Omental fat pad (tissue), 4 donors: ENCODE results near the gene SGSM1. TPM values are rescaled to one million over a fixed set of nuclear protein-coding genes. Genes with fewer than 3 reads are reported as not detected.

ENCODE experiments used
- ATAC-seq: fragments of 150-250 bp; one replicate; pipeline ENCODE4 v1.9.1; 2016; ENCODE audit warnings: mild to moderate bottlenecking, moderate library complexity; ENCODE audit not compliant: low FRiP score
- DNase-seq: peaks from one replicate; pipeline ENCODE4 v3.0.0-alpha.2; 2019; ENCODE audit warnings: low spot score
- total RNA-seq, 4 donors: library from RNA; depleted of rRNA; stranded (reverse); fragments of >200 nt; gene quantifications; one replicate each; pipeline ENCODE4 v1.1.0, GENCODE V29; 2016
- TF ChIP-seq, protein P1 (sequence below), 3 donors: fragments of 450-650 bp; IDR thresholded peaks; one replicate each; pipeline ENCODE4 v1.5.1; 2016 to 2017; ENCODE audit warnings: antibody characterized with exemption in 3 of 3, mild to moderate bottlenecking in 3 of 3, moderate library complexity in 2 of 3

SGSM1 gene
- total RNA-seq, 4 donors from 2014 or later, result 0.12 to 2.4 (median 0.62) TPM

DNA sequence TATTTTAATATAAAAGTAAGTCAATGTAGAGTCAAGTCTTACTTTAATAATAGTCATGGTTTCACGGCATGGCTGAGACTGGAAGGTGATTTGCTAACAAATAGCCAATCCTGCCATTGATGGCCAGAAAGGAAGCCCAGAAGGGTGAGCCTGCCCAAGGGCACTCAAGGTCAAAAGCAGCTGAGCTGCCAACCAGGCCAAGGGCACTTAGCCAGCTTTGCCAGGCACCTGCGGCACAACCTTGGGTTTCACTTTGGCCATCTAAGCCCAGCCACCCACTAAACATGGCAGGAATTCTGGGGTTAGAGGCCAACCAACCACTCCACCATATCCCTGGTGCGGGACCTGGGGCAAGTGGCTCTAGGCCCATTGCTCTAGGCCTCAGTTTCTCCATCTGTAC, 136.3 kb downstream of the SGSM1 start:
- TF ChIP-seq, protein P1, sequence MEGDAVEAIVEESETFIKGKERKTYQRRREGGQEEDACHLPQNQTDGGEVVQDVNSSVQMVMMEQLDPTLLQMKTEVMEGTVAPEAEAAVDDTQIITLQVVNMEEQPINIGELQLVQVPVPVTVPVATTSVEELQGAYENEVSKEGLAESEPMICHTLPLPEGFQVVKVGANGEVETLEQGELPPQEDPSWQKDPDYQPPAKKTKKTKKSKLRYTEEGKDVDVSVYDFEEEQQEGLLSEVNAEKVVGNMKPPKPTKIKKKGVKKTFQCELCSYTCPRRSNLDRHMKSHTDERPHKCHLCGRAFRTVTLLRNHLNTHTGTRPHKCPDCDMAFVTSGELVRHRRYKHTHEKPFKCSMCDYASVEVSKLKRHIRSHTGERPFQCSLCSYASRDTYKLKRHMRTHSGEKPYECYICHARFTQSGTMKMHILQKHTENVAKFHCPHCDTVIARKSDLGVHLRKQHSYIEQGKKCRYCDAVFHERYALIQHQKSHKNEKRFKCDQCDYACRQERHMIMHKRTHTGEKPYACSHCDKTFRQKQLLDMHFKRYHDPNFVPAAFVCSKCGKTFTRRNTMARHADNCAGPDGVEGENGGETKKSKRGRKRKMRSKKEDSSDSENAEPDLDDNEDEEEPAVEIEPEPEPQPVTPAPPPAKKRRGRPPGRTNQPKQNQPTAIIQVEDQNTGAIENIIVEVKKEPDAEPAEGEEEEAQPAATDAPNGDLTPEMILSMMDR (IDR thresholded peaks at IDR 0.05), result no peak
- ATAC-seq, result no peak
- no peak for DNase-seq

DNA sequence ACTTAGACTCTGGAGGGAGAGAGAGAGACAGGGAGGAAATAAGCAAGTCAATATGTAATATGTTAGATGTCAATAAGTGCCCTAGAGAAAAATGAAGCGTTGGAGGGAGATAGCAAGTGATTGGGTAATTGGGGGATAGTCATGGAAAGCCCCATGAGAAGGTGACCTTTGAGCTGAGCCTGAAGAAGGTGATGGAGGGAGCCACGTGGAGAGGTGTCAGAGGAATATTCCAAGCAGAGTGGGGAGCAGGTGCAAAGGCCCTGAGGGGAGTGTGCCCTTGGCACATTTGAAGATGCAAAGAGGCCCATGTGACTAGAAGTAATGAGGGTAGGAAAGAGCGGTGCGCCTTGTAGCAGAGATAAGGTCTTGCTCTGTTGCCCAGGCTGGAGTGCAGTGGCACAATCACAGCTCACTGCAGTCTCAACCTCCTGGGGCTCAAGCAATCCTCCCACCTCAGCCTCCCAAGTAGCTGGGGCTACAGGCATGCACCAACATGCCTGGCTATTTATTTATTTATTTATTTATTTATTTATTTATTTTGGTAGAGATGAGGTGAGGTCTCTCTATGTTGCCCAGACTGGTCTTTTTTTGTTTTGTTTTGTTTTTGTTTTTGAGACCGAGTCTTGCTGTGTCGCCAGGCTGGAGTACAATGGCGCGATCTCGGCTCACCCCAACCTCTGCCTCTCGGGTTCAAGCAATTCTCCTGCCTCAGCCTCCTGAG, 138.4 kb downstream of the SGSM1 start:
- DNase-seq, result no peak
- ATAC-seq, result no peak
- TF ChIP-seq, protein P1 (IDR thresholded peaks at IDR 0.05), result no peak

DNA sequence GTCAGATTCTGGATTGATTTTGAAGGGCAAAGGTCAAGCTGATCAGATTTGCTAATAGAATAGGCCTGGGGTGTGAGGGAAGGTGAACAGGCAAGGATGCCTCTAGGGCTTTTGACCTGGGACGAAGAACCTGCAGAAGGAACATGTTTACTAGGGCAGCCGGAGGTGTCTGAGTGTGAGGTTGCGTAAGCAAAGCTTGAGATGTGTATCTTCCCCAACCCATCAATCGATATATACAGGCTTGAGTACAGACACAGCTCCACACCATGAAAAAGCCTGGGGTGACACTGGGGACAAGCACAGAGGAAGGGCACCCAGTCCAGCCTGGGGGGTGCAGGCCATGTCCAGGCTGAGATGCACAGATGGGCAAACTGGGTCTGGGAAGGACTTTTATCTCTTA, 139.4 kb downstream of the SGSM1 start:
- ATAC-seq, result no peak
- DNase-seq, result no peak
- TF ChIP-seq, protein P1 (IDR thresholded peaks at IDR 0.05), result no peak

DNA sequence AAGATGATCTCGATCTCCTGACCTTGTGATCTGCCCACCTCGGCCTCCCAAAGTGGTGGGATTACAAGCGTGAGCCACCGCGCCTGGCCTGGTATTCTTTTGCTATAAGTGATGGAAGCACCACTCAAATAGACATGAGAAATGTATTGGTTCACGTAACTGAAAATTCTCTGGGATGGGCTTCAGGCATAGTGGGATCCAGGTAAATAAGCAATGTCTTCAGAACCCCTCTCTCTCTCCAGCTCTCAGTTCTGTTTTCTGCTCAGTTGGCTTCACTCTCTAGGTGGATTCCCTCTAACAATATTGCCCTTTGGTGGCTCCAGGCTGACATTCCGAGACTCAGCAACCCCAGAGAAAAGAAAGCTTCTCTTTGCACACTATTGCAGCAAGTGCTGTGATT, 141.4 kb downstream of the SGSM1 start:
- TF ChIP-seq, protein P1 (IDR thresholded peaks at IDR 0.05), result no peak
- ATAC-seq (no peak), DNase-seq (no peak)

DNA sequence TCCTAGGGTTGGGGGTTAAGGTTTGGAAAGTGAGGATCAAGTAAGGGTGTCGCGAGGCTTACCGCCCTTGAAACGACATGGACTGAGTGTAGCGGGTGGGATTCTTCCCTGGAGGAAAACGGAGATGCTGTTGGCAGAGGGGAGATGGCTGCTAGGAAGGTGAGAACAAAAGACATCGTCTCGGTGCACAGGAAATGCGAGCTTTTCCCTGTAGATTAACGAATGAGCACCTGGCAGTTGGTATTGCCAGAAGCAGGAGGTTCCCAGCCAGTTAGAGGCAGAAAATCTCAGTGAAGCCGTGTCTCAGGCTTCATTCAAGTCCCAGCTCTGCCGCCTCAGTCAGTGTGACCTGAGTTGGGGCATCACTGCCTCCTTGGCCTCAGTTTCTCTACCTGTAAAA, 141.9 kb downstream of the SGSM1 start:
- ATAC-seq (no peak), DNase-seq (no peak)
- TF ChIP-seq, protein P1 (IDR thresholded peaks at IDR 0.05), result no peak

DNA sequence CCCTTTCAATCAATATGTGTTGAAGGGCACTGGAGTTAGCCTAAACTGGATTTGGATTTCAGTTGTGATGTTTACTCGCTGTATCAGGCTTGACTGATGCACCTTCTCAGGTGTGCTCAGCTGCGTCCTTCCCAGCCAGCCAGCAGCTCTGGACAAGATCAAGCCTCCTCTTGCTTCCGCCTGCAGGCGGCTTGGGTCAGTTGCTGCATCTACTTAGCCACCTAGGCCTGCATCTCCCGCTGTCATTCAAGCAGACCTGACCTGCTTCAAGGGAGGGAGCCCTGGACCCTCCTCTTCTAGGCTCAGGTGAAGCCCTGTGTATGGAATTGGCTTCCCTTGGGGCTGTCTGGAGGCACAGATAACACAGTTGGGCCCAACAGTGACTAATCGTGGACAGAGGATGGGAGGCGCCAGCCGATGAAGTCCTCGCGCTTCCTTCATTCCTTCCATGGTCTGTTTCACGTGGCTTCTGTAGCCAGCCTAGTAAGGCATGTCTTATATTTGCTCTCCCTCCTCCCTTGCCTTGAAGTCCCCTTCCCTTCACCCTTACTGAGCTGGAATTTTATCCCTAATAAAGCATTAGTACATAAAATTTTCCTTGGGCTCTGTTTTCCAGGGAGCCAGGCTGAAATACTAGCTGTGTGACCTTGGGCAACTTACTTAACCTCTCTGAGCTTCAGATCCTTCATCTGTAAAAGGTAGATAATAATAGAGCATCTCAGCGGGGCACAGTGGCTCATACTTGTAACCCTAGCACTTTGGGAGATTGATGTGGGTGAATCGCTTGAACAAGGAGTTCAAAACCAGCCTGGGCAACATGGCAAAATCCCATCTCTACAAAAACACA, 142.6 kb downstream of the SGSM1 start:
- TF ChIP-seq, protein P1 (IDR thresholded peaks at IDR 0.05), result no peak
- ATAC-seq (no peak), DNase-seq (no peak)
